Activated CD8-positive, alpha-beta memory T cell treated with anti-CD3 and anti-CD28 coated beads, Interleukin-2, amount 10 ng/mL, durations not matched to agents 7 days and 5 days (primary cell): Measurements from ENCODE around the gene MORC3. TPM values are rescaled to one million over a fixed set of nuclear protein-coding genes. Genes with fewer than 3 reads are reported as not detected.

ENCODE experiments used
- ATAC-seq: fragments of 150-1000 bp; cut with Tn5 transposase; one replicate; pipeline ENCODE4 v1.10.0; 2021; ENCODE audit warnings: moderate library complexity
- CTCF ChIA-PET: fragments of 350-600 bp; sonication (Branson Sonifier 250); formaldehyde crosslinking; loops from one replicate; lab custom pipeline; 2021; ENCODE audit warnings: antibody characterized with exemption; lab: Charles Lee
- DNase-seq: peaks from one replicate; pipeline ENCODE4 v3.0.0-alpha.2; 2020
- H3K27ac Mint-ChIP-seq: one replicate; pipeline ENCODE4 v1.8.0; 2021; ENCODE audit warnings: mild to moderate bottlenecking, mixed read lengths
- H3K27me3 Mint-ChIP-seq: one replicate; pipeline ENCODE4 v1.8.0; 2021; ENCODE audit warnings: mixed read lengths
- H3K36me3 Mint-ChIP-seq: one replicate; pipeline ENCODE4 v1.8.0; 2021; ENCODE audit warnings: mild to moderate bottlenecking, mixed read lengths
- H3K4me1 Mint-ChIP-seq: one replicate; pipeline ENCODE4 v1.8.0; 2021; ENCODE audit warnings: mixed read lengths
- H3K4me3 Mint-ChIP-seq: one replicate; pipeline ENCODE4 v1.8.0; 2021; ENCODE audit warnings: mild to moderate bottlenecking, moderate library complexity, mixed read lengths
- H3K9me3 Mint-ChIP-seq: one replicate; pipeline ENCODE4 v1.8.0; 2022; ENCODE audit warnings: low read depth, mixed read lengths
- total RNA-seq, 2 experiments: library from RNA; stranded (reverse); gene quantifications; one replicate each; pipeline ENCODE4 v1.2.3, GENCODE V29; 2021

The MORC3 gene
- total RNA-seq, 2 experiments from 2014 or later, result 25.6 to 30.5 TPM

GRCh38 chr21:36424592-36424991 lies 104.6 kb downstream of the MORC3 start:
- Mint-ChIP-seq H3K4me3 (no peak overlapping the region), H3K4me1 (peaks cover 19% of the 10 kb centered on the region), H3K36me3 (no peaks in the 10 kb centered on the region), H3K9me3 (no peaks in the 10 kb centered on the region), H3K27me3 (no peaks in the 10 kb centered on the region), H3K27ac (no peak overlapping the region)
- DNase-seq (no peak), ATAC-seq (no peak)
- CTCF ChIA-PET, result interaction anchor here (1.1 kb wide), 1 partner anchor 456 kb away, joined by 4 read pairs; no protein-coding TSS in a partner anchor

- Mint-ChIP-seq H3K9me3 (no peaks in the 10 kb centered on the region), H3K4me3 (no peak overlapping the region), H3K27ac (no peak overlapping the region), H3K27me3 (peaks cover 2% of the 10 kb centered on the region), H3K36me3 (no peaks in the 10 kb centered on the region), H3K4me1 (peaks cover 26% of the 10 kb centered on the region)
- no peak for DNase-seq
- CTCF ChIA-PET, result interaction anchor here (0.6 to 1.1 kb wide), 2 partner anchors 107 to 455 kb away, joined by 3 to 4 read pairs; no protein-coding TSS in a partner anchor
- no peak for ATAC-seq
Observed at GRCh38 chr21:36425286-36425685, 105.3 kb downstream of the MORC3 start.

Other genes with a start within 250 kb of the MORC3 start
- 10 to 100 TPM; 16.1 to 18.6 TPM for gene CBR3, start 185.1 kb upstream of the MORC3 start, total RNA-seq
- gene DOP1B, start 163.4 kb upstream of the MORC3 start, total RNA-seq, result 10 to 100 TPM; 20.2 to 25.5 TPM
- 10 to 100 TPM; 28.9 to 29.2 TPM for gene CHAF1B, start 65.2 kb downstream of the MORC3 start, total RNA-seq
- gene CLDN14, start 159.9 kb downstream of the MORC3 start, total RNA-seq, result not detected